ENCODE results near the gene STAU1.

Gene STAU1

GRCh38 chr20:49147296-49147695, 40.8 kb downstream of the STAU1 start:
- ChIA-PET POLR2A (no interaction called here), CTCF (interaction anchor here (1.0 to 1.9 kb wide), 5 partner anchors 11 to 70 kb away, joined by 4 to 9 read pairs (median 6); no protein-coding TSS in a partner anchor)
- peaks cover 23 to 68% (median 47%) of the 10 kb centered on the region in 4 experiments for H3K36me3 ChIP-seq (ENCODE audit: control insufficient read depth in 4 of 4, insufficient read depth in 4 of 4, low read length in 3 of 4)

GRCh38 chr20:49146442-49147225, 41.5 kb downstream of the STAU1 start:
- peaks cover 21 to 67% (median 44%) of the 10 kb centered on the region in 4 experiments for H3K36me3 ChIP-seq (ENCODE audit: control insufficient read depth in 4 of 4, insufficient read depth in 4 of 4, low read length in 3 of 4)
- POLR2A ChIA-PET: no interaction called here
- no peak for DNase-seq
- WGBS (ENCODE audit: insufficient coverage): 93% methylated on average over 4 of the region's 5 CpGs
- H3K4me3 ChIP-seq (ENCODE audit: control insufficient read depth in 1 of 7, extremely low read depth in 1 of 7, insufficient read depth in 4 of 7, low read depth in 2 of 7, low read length in 6 of 7): no peak overlapping the region
- H3K27me3 ChIP-seq (replicated peaks in 2 of 5; ENCODE audit: control insufficient read depth in 4 of 5, insufficient read depth in 5 of 5, low read length in 4 of 5): no peaks in the 10 kb centered on the region
- H3K27ac ChIP-seq (ENCODE audit: insufficient read depth in 1 of 2, low read depth in 1 of 2, low read length in 2 of 2, poor library complexity in 1 of 2, severe bottlenecking in 2 of 2): no peak overlapping the region
- no peaks in the 10 kb centered on the region for H3K4me1 ChIP-seq (ENCODE audit: control extremely low read depth in 1 of 4, control insufficient read depth in 4 of 4, insufficient read depth in 4 of 4, low read length in 3 of 4)
- CTCF ChIA-PET: interaction anchor here (1.0 to 1.9 kb wide), 5 partner anchors 10 to 70 kb away, joined by 4 to 9 read pairs (median 6); no protein-coding TSS in a partner anchor
- H3K9me3 ChIP-seq (ENCODE audit: control extremely low read depth in 1 of 5, control insufficient read depth in 4 of 5, insufficient read depth in 2 of 5, low read depth in 1 of 5, low read length in 4 of 5): no peaks in the 10 kb centered on the region

More at GRCh38 chr20:49147296-49147695, 40.8 kb downstream of the STAU1 start:
- DNase-seq: no peak
- 95% methylated on average over 8 of the region's 8 CpGs for WGBS (ENCODE audit: insufficient coverage)
- H3K27me3 ChIP-seq (replicated peaks in 2 of 5; ENCODE audit: control insufficient read depth in 4 of 5, insufficient read depth in 5 of 5, low read length in 4 of 5): no peaks in the 10 kb centered on the region
- no peaks in the 10 kb centered on the region for H3K9me3 ChIP-seq (ENCODE audit: control extremely low read depth in 1 of 5, control insufficient read depth in 4 of 5, insufficient read depth in 2 of 5, low read depth in 1 of 5, low read length in 4 of 5)
- H3K4me3 ChIP-seq (ENCODE audit: control insufficient read depth in 1 of 7, extremely low read depth in 1 of 7, insufficient read depth in 4 of 7, low read depth in 2 of 7, low read length in 6 of 7): no peak overlapping the region
- no peak overlapping the region for H3K27ac ChIP-seq (ENCODE audit: insufficient read depth in 1 of 2, low read depth in 1 of 2, low read length in 2 of 2, poor library complexity in 1 of 2, severe bottlenecking in 2 of 2)
- no peaks in the 10 kb centered on the region for H3K4me1 ChIP-seq (ENCODE audit: control extremely low read depth in 1 of 4, control insufficient read depth in 4 of 4, insufficient read depth in 4 of 4, low read length in 3 of 4)

- WGBS (ENCODE audit: insufficient coverage): 100% methylated on average over 2 of the region's 2 CpGs
- no peak for DNase-seq
- Histone ChIP-seq H3K4me3 (ENCODE audit: control insufficient read depth in 1 of 7, extremely low read depth in 1 of 7, insufficient read depth in 4 of 7, low read depth in 2 of 7, low read length in 6 of 7) (no peak overlapping the region), H3K9me3 (ENCODE audit: control extremely low read depth in 1 of 5, control insufficient read depth in 4 of 5, insufficient read depth in 2 of 5, low read depth in 1 of 5, low read length in 4 of 5) (no peaks in the 10 kb centered on the region), H3K36me3 (ENCODE audit: control insufficient read depth in 4 of 4, insufficient read depth in 4 of 4, low read length in 3 of 4) (peaks cover 8 to 30% (median 14%) of the 10 kb centered on the region in 4 experiments), H3K27me3 (replicated peaks in 2 of 5; ENCODE audit: control insufficient read depth in 4 of 5, insufficient read depth in 5 of 5, low read length in 4 of 5) (no peaks in the 10 kb centered on the region), H3K4me1 (ENCODE audit: control extremely low read depth in 1 of 4, control insufficient read depth in 4 of 4, insufficient read depth in 4 of 4, low read length in 3 of 4) (no peaks in the 10 kb centered on the region), H3K27ac (ENCODE audit: insufficient read depth in 1 of 2, low read depth in 1 of 2, low read length in 2 of 2, poor library complexity in 1 of 2, severe bottlenecking in 2 of 2) (no peak overlapping the region)
- ChIA-PET POLR2A (no interaction called here), CTCF (interaction anchor here (1.4 kb wide), 1 partner anchor 25 kb away, joined by 4 read pairs; no protein-coding TSS in a partner anchor)
Observed at GRCh38 chr20:49140834-49141233, 47.3 kb downstream of the STAU1 start.

DNA sequence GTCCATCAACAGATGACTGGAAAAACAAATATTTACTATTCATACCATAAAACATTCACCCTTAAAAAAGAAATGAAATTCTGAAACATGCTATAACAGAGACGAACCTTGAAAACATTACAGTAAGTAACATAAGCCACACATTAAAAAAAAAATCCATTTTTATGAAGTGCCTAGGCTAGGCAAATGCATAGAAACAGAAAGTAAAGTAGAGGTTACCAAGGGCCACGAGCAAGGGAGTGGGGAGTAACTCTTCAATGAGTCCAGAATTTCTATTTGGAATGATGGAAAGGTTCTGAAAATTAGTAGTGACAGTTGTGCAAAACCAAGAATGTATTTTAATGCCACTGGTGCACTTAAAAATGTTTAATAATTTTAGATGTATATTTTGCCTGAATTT, 47.7 kb downstream of the STAU1 start:
- Histone ChIP-seq H3K4me3 (ENCODE audit: control insufficient read depth in 1 of 7, extremely low read depth in 1 of 7, insufficient read depth in 4 of 7, low read depth in 2 of 7, low read length in 6 of 7) (no peak overlapping the region), H3K36me3 (ENCODE audit: control insufficient read depth in 4 of 4, insufficient read depth in 4 of 4, low read length in 3 of 4) (peaks cover 7 to 28% (median 15%) of the 10 kb centered on the region in 4 experiments), H3K9me3 (ENCODE audit: control extremely low read depth in 1 of 5, control insufficient read depth in 4 of 5, insufficient read depth in 2 of 5, low read depth in 1 of 5, low read length in 4 of 5) (no peaks in the 10 kb centered on the region), H3K4me1 (ENCODE audit: control extremely low read depth in 1 of 4, control insufficient read depth in 4 of 4, insufficient read depth in 4 of 4, low read length in 3 of 4) (no peaks in the 10 kb centered on the region), H3K27me3 (replicated peaks in 2 of 5; ENCODE audit: control insufficient read depth in 4 of 5, insufficient read depth in 5 of 5, low read length in 4 of 5) (no peaks in the 10 kb centered on the region), H3K27ac (ENCODE audit: insufficient read depth in 1 of 2, low read depth in 1 of 2, low read length in 2 of 2, poor library complexity in 1 of 2, severe bottlenecking in 2 of 2) (no peak overlapping the region)
- POLR2A ChIA-PET: no interaction called here
- CTCF ChIA-PET: interaction anchor here (1.8 kb wide), 1 partner anchor 12 kb away, joined by 3 read pairs; no protein-coding TSS in a partner anchor
- DNase-seq: no peak
- WGBS (ENCODE audit: insufficient coverage): 100% methylated on average over 1 of the region's 2 CpGs

GRCh38 chr20:49138431-49138830, 49.7 kb downstream of the STAU1 start:
- no peak for DNase-seq
- H3K4me3 ChIP-seq (ENCODE audit: control insufficient read depth in 1 of 7, extremely low read depth in 1 of 7, insufficient read depth in 4 of 7, low read depth in 2 of 7, low read length in 6 of 7): no peak overlapping the region
- H3K4me1 ChIP-seq (ENCODE audit: control extremely low read depth in 1 of 4, control insufficient read depth in 4 of 4, insufficient read depth in 4 of 4, low read length in 3 of 4): no peaks in the 10 kb centered on the region
- POLR2A ChIA-PET: no interaction called here
- CTCF ChIA-PET: interaction anchor here (1.0 to 9.6 kb wide), 4 partner anchors 11 to 77 kb away, joined by 3 to 104 read pairs (median 4); partner anchors contain the start of gene DDX27
- H3K36me3 ChIP-seq (ENCODE audit: control insufficient read depth in 4 of 4, insufficient read depth in 4 of 4, low read length in 3 of 4): peaks cover 9 to 29% (median 16%) of the 10 kb centered on the region in 4 experiments
- no peaks in the 10 kb centered on the region for H3K9me3 ChIP-seq (ENCODE audit: control extremely low read depth in 1 of 5, control insufficient read depth in 4 of 5, insufficient read depth in 2 of 5, low read depth in 1 of 5, low read length in 4 of 5)
- H3K27ac ChIP-seq (ENCODE audit: insufficient read depth in 1 of 2, low read depth in 1 of 2, low read length in 2 of 2, poor library complexity in 1 of 2, severe bottlenecking in 2 of 2): no peak overlapping the region
- no peaks in the 10 kb centered on the region for H3K27me3 ChIP-seq (replicated peaks in 2 of 5; ENCODE audit: control insufficient read depth in 4 of 5, insufficient read depth in 5 of 5, low read length in 4 of 5)

DNA sequence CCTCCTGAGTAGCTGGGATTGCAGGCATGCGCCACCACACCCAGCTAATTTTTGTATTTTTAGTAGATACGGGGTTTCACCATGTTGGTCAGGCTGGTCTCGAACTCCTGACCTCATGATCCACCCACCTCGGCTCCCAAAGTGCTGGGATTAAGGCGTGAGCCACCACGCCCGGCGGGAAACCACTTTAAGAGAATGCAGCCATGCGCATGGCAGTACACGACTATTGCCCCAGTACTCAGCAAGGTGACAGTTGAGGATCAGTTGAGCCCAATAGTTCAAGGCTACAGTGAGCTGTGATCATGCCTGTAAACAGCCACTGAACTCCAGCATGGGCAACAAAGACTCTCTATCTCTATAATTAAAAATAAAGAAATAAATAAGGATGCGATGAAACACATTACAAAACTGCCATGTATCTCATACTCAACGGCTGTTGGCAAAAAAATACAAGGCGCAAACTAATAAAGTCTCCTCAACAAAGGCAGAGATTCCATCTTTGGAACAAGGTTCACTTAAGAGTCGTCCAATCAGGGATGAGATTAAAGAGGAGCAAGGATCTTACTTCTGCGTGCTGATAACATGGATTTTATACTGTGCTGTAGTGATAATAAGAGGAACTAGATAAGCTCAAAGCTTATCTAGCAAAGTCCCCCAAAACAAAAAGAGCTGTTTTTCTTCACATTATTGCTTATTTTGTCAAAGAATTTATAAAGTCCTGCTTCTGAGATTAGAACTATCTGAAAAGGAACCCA, 51.1 kb downstream of the STAU1 start:
- ChIA-PET POLR2A (no interaction called here), CTCF (interaction anchor here (0.9 to 9.6 kb wide), 4 partner anchors 8 to 79 kb away, joined by 3 to 104 read pairs (median 6); partner anchors contain the start of gene DDX27)
- Histone ChIP-seq H3K9me3 (ENCODE audit: control extremely low read depth in 1 of 5, control insufficient read depth in 4 of 5, insufficient read depth in 2 of 5, low read depth in 1 of 5, low read length in 4 of 5) (no peaks in the 10 kb centered on the region), H3K4me3 (ENCODE audit: control insufficient read depth in 1 of 7, extremely low read depth in 1 of 7, insufficient read depth in 4 of 7, low read depth in 2 of 7, low read length in 6 of 7) (no peak overlapping the region), H3K4me1 (ENCODE audit: control extremely low read depth in 1 of 4, control insufficient read depth in 4 of 4, insufficient read depth in 4 of 4, low read length in 3 of 4) (no peaks in the 10 kb centered on the region), H3K27me3 (replicated peaks in 2 of 5; ENCODE audit: control insufficient read depth in 4 of 5, insufficient read depth in 5 of 5, low read length in 4 of 5) (no peaks in the 10 kb centered on the region), H3K27ac (ENCODE audit: insufficient read depth in 1 of 2, low read depth in 1 of 2, low read length in 2 of 2, poor library complexity in 1 of 2, severe bottlenecking in 2 of 2) (no peak overlapping the region), H3K36me3 (ENCODE audit: control insufficient read depth in 4 of 4, insufficient read depth in 4 of 4, low read length in 3 of 4) (peaks cover 13 to 28% (median 16%) of the 10 kb centered on the region in 4 experiments)
- WGBS (ENCODE audit: insufficient coverage): 88% methylated on average over 14 of the region's 15 CpGs
- no peak for DNase-seq
